GM18517 (cell line): ENCODE data around the gene TGM1.
"Not testable (repeated sequence)": the region's sequence is repeated elsewhere in the genome, so short reads cannot be mapped to it uniquely, and the experiment has no call there.

Experiments used
- ATAC-seq: cut with Tn5 transposase; IDR thresholded peaks from one replicate; pipeline ENCODE4 v1.9.1; 2021; ENCODE audit warnings: mild to moderate bottlenecking, moderate library complexity; ENCODE audit not compliant: unreplicated experiment

TGM1 gene

DNA sequence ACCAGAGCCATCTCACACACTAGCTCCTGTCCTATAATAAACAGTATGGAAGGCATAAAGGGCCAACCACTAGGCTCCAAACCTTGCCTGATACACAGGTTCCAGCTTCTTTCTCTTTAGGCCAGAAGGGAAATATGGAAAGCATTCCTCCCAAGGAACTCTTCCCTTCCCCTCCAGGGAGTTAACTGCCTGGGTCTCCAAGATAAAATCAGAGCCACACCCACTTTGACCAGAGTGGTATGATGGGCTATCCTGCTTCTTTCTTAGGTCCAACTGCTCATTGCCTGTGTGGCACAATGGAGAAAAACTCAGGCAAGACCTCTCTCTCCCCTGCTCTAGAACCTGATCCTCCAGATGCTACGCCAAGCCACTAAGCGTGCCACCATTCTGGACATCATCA lies 55.4 kb downstream of the TGM1 start:
- ATAC-seq, result no peak

- no peak for ATAC-seq
These were observed 55.8 kb downstream of the TGM1 start for GRCh38 chr14:24207104-24207551.

DNA sequence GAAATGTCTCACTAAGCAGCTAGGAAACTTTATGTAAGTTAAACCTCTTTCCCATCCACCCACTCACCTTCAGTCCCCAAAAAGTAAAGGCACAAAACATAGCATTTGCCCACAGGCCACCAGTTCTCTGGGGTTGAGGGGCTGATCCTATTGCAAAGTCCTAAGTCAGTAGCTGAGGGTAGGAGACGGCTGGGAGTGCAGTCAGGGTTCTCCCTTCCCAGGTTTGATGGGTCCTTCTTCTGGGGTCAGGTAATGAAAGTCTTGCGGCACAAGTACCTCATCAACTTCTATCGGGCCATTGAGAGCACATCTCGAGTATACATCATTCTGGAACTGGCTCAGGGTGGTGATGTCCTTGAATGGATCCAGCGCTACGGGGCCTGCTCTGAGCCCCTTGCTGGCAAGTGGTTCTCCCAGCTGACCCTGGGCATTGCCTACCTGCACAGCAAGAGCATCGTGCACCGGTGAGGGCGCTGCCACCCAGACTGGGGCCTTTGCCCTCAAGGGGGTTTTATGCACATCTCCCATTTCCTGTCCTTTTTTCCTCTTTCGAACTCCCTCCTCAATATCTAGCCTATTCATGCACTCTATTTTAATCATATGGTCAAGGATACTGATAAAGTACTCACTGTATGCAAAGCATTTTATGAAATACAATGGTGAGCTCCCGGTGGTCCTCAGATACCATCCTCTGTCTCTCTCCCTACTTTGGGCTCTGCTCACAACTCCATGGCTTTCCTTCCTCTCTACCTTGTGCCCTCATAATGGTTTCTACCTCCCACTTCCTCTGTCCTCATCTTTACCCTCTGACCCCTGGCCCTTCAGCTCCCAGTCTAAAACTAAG lies 56.5 kb downstream of the TGM1 start:
- no peak for ATAC-seq

DNA sequence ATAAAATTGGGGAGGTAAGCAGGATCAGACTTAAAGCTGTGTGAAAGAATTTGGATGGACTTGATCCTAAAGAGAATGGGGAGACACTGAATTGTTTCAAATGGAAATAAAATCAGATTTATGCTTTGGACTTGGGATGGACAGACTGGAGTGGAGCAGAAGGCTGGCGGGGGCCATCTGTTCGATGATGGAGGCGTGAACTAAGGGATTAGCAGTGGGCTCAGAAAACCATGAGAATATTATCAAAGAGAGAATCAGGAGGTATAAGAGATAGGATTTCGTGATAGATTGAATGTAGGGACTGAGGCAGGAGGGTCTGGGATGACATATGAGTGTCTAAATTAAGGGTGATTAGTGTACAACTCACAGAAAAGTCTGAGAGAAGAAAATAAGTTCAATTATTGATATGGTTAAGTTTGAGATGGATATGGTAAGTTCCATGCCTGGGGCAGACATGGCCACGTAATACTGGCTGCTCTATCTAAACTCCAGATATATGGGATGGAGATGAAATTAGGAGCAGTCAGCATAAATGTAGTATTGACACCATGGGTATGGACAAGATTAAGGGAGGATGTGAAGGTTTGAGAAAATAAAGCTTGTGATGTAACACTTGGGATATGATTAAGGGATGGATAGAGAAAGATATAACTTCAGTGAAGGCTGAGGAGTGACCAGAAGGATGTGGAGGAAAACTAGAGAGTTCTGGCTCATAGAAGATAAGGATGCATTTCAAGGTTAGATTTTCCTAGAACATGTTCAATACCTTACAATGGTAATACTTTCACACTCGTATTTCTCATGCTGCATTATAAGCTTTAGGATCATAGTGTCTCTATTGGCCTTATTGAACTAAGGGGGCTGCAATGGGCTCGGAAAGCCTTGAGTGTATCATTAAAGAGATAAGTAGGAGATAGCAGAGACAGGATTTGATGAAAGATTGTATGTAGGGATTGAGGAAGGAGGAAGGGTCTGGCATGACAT lies 58.5 kb downstream of the TGM1 start:
- no peak for ATAC-seq

DNA sequence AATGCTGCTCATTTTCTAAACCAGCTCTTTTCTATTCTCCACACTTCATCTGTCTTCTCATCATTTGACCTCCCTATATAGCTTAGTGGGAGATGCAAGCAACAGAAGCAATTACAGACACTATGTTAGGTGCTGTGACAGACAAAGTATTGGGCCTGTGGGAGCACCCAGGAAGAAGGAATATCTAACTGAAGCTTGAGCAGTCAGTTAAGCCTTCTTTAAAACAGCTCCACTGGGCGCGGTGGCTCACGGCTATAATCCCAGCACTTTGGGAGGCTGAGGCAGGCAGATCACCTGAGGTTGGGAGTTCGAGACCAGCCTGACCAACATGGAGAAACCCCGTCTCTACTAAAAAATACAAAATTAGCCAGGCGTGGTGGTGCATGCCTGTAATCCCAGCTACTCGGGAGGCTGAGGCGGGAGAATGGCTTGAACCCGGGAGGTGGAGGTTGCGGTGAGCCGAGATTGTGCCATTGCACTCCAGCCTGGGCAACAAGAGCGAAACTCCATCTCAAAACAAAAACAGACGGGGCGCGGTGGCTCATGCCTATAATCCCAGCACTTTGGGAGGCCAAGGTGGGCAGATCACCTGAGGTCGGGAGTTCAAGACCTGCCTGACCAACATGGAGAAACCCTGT lies 59.6 kb downstream of the TGM1 start:
- ATAC-seq, result not testable (repeated sequence)

GRCh38 chr14:24202538-24202937 lies 60.4 kb downstream of the TGM1 start:
- ATAC-seq, result not testable (repeated sequence)
